Fibroblast of the conjunctiva (primary cell): ENCODE results near the gene EGLN3.

Source experiments
- DNase-seq: peaks from one replicate; pipeline ENCODE4 v3.0.0-alpha.2; 2010; ENCODE audit warnings: low read depth

The EGLN3 gene

GRCh38 chr14:33910435-33910834 is 40.4 kb downstream of the EGLN3 start:
- no peak for DNase-seq

- DNase-seq = no peak
Measured at GRCh38 chr14:33909380-33910084, 41.3 kb downstream of the EGLN3 start.

GRCh38 chr14:33908540-33909223 is 42.2 kb downstream of the EGLN3 start:
- DNase-seq = no peak

GRCh38 chr14:33906968-33907367 is 43.9 kb downstream of the EGLN3 start:
- DNase-seq = no peak

- no peak for DNase-seq
Measured at GRCh38 chr14:33904609-33905008, 46.3 kb downstream of the EGLN3 start.

- DNase-seq = no peak
Measured at GRCh38 chr14:33903369-33903768, 47.5 kb downstream of the EGLN3 start.

GRCh38 chr14:33902363-33902762 is 48.5 kb downstream of the EGLN3 start:
- no peak for DNase-seq

GRCh38 chr14:33901426-33902155 is 49.3 kb downstream of the EGLN3 start:
- DNase-seq = no peak

- no peak for DNase-seq
Measured at GRCh38 chr14:33900706-33901105, 50.2 kb downstream of the EGLN3 start.

- DNase-seq = no peak
Measured at GRCh38 chr14:33899723-33900341, 51.0 kb downstream of the EGLN3 start.

- DNase-seq = no peak
Measured at GRCh38 chr14:33897878-33898535, 52.9 kb downstream of the EGLN3 start.

GRCh38 chr14:33897382-33897781 is 53.5 kb downstream of the EGLN3 start:
- DNase-seq = no peak

GRCh38 chr14:33894339-33894738 is 56.5 kb downstream of the EGLN3 start:
- DNase-seq = no peak

- no peak for DNase-seq
Measured at GRCh38 chr14:33891700-33892099, 59.2 kb downstream of the EGLN3 start.

GRCh38 chr14:33884916-33885315 is 66.0 kb downstream of the EGLN3 start:
- no peak for DNase-seq

GRCh38 chr14:33880330-33880729 is 70.5 kb downstream of the EGLN3 start:
- no peak for DNase-seq

GRCh38 chr14:33879684-33880286 is 71.1 kb downstream of the EGLN3 start:
- DNase-seq = no peak

- no peak for DNase-seq
Measured at GRCh38 chr14:33876274-33876673, 74.6 kb downstream of the EGLN3 start.
